NCI-H526 treated with DMSO at 0.1 percent for 48 hours (cell line): Measurements from ENCODE around the gene KRTAP27-1.
A peak's percentile ranks its signal among the peaks of the same experiment; 100 is the strongest.

Source experiments
- DNase-seq: peaks from one replicate; lab custom pipeline; 2025; lab: John Stamatoyannopoulos, UW

Gene KRTAP27-1

GRCh38 chr21:30337276-30337744, at the start of gene KRTAP27-1:
Gene KRTAP27-1 (minus strand): TSS chr21:30337694. CDS start chr21:30337668, 26 bp downstream.
- no peak for DNase-seq

- no peak for DNase-seq
Observed at GRCh38 chr21:30382201-30382600, 44.7 kb upstream of the KRTAP27-1 start.

- no peak for DNase-seq
Observed at GRCh38 chr21:30372139-30372770, 34.8 kb upstream of the KRTAP27-1 start, which contains the start of gene KRTAP13-2. Gene KRTAP13-2 (minus strand): TSS chr21:30372271. CDS start chr21:30372213, 58 bp downstream.

GRCh38 chr21:30355906-30356305, 18.4 kb upstream of the KRTAP27-1 start:
- DNase-seq: no peak

- DNase-seq: no peak
Observed at GRCh38 chr21:30354308-30355005, 17.0 kb upstream of the KRTAP27-1 start.

- DNase-seq: no peak
Observed at GRCh38 chr21:30351534-30351933, 14.0 kb upstream of the KRTAP27-1 start.

GRCh38 chr21:30349572-30349971, 12.1 kb upstream of the KRTAP27-1 start:
- no peak for DNase-seq

GRCh38 chr21:30348506-30348905, 11.0 kb upstream of the KRTAP27-1 start, which contains the start of gene KRTAP23-1:
Gene KRTAP23-1 (minus strand): TSS chr21:30348606. CDS start chr21:30348606, 0 bp downstream.
- no peak for DNase-seq

- DNase-seq: no peak
Observed at GRCh38 chr21:30345014-30345413, 7.5 kb upstream of the KRTAP27-1 start.

GRCh38 chr21:30340714-30341573, 3.5 kb upstream of the KRTAP27-1 start:
- peak; percentile 9 for DNase-seq

GRCh38 chr21:30338717-30339116, 1.2 kb upstream of the KRTAP27-1 start:
- DNase-seq: no peak

- DNase-seq: no peak
Observed at GRCh38 chr21:30337772-30338171, 278 bp upstream of the KRTAP27-1 start.

GRCh38 chr21:30336596-30336995, 898 bp downstream of the KRTAP27-1 start:
- DNase-seq: no peak

- no peak for DNase-seq
Observed at GRCh38 chr21:30333736-30334135, 3.8 kb downstream of the KRTAP27-1 start.

- DNase-seq: no peak
Observed at GRCh38 chr21:30332681-30333080, 4.8 kb downstream of the KRTAP27-1 start.

- no peak for DNase-seq
Observed at GRCh38 chr21:30329203-30329875, 8.2 kb downstream of the KRTAP27-1 start.

GRCh38 chr21:30326390-30326789, 11.1 kb downstream of the KRTAP27-1 start:
- no peak for DNase-seq

GRCh38 chr21:30320215-30320614, 17.3 kb downstream of the KRTAP27-1 start, which contains the start of gene KRTAP26-1:
Gene KRTAP26-1 (minus strand): TSS chr21:30320315. CDS start chr21:30320035, 280 bp downstream.
- DNase-seq: no peak

GRCh38 chr21:30315701-30316100, 21.8 kb downstream of the KRTAP27-1 start:
- DNase-seq: no peak

- DNase-seq: no peak
Observed at GRCh38 chr21:30306884-30307283, 30.6 kb downstream of the KRTAP27-1 start.

- no peak for DNase-seq
Observed at GRCh38 chr21:30305136-30305535, 32.4 kb downstream of the KRTAP27-1 start.

- no peak for DNase-seq
Observed at GRCh38 chr21:30289215-30289614, 48.3 kb downstream of the KRTAP27-1 start, which contains the start of gene KRTAP25-1. Gene KRTAP25-1 (minus strand): TSS chr21:30289514. CDS start chr21:30289490, 24 bp downstream.
